Superior temporal gyrus (tissue), 1 donor: ENCODE measurements around the gene IFNGR2.
"Not testable (repeated sequence)": the region's sequence is repeated elsewhere in the genome, so short reads cannot be mapped to it uniquely, and the experiment has no call there.

Source experiments
- DNase-seq: peaks from one replicate; pipeline ENCODE4 v3.0.0-alpha.2; 2016; ENCODE audit errors: extremely low spot score

IFNGR2 gene

DNA sequence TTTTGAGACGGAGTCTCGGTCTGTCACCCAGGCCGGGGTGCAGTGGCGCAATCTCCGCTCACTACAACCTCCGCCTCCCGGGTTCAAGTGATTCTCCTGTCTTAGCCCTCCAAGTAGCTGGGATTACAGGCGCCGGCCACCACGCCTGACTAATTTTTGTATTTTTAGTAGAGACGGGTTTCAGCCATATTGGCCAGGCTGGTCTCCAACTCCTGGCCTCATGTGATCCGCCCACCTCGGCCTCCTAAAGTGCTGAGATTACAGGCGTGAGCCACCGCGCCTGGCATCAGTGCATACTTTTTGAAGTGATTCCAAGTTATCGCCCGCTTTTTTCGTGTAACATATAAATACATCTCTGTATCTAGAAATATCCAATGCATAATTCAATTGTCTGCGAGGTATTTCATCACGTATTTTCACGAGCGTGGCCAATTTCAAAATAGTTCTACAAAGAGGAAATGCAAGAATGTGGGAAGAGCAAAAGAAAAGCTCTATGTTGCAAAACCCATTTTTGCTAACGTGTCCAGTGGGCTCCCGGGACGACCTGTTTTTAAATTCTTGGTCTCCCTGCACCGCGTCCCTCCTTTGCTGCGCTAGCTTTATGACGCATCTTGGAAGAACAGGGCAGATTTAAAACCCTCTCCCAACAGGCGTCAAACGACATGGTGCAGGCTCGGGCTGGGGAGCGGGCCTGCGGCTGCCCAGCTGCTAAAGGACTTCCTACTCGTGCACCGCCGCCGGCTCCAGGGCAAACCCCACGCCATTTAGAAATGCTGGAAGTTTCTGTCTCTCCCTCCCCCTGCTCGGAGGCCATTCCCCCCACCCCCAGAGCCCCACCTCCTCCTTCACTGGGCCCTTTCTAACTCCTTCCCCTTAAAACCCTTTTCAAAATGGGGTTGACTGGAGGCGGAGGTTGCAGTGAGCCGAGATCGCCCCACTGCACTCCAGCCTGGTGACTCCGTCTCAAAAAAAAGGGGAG is 923 bp upstream of the IFNGR2 start:
- DNase-seq = peak; percentile 69

DNA sequence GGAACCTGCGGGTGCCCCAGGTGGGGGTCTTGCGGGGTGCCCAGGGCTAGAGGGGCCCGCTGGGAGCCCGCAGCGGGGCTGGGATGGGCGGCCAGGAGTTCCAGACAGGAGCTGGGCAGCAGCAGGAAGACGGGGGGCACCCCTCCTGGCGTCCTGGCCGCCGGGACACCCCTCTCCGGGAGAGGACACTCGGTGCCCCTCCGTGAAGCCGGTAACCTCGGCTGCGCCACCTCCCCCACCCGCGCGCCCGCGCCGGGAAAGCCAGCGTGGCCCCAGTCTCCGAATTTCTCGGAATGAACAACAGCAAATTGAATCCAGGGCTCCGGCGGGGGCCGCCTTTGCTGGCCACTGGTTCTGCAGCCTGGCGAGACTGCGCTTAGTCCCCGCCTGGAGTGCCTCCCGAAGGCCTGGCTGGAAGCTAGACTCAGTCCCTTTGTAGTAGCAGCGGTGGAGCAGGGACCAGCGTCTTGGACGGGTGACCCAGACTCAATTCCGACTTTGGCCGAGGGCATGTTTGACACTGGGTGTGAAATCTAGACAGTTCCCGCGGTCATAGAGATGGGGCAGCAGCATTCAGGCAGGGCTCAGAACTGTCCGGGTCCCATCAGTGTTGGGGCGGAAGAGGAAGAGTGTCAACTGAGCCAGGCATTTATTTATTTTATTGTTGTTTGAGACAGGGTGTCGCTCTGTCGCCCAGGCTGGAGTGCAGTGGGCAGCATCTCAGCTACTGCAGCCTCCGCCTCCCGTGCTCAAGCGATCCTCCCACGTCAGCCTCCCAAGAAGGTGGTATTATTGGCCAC is 773 bp downstream of the IFNGR2 start:
- DNase-seq = peak; percentile 61

- DNase-seq = no peak
Measured at GRCh38 chr21:33406493-33406892, 3.3 kb downstream of the IFNGR2 start.

DNA sequence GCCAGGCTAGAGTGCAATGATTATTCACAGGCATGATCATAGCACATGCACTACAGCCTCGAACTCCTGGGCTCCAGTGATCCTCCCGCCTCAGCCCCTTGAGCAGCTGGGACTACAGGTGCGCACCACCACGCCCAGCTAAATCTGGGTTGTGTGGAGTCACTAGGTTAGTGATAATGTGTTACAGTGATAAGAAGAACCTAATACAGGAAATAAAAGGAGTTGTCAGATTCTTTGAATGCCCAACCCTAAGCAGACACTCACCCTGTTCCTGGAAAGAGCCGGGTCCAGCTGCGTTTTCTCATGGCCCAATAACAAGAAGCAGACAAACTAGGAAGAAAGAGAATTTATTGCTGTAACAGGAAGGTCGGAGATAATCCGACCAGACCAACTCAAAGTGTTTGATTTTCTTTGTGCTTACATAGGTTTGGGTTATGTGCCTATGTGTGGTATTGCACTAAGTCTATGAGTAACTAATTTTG is 8.8 kb downstream of the IFNGR2 start:
- DNase-seq = no peak

DNA sequence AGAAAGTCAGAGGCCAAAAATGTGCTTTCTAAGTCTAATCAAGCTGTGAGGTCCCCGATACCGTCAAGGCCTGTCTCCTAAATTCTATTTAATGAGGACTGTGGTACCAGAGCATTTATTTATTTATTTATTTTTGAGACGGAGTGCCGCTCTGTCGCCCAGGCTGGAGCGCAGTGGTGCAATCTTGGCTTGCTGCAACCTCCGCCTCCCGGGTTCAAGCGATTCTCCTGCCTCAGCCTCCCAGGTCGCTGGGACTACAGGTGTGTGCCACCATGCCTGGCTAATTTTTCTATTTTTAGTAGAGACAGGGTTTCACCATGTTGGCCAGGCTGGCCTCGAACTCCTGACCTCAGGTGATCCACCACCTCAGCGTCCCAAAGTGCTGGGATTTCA is 9.2 kb downstream of the IFNGR2 start:
- DNase-seq = not testable (repeated sequence)

- DNase-seq = no peak
Measured at GRCh38 chr21:33412832-33413519, 9.8 kb downstream of the IFNGR2 start.

- no peak for DNase-seq
Measured at GRCh38 chr21:33414068-33414467, 10.9 kb downstream of the IFNGR2 start.

- no peak for DNase-seq
Measured at GRCh38 chr21:33414926-33415325, 11.7 kb downstream of the IFNGR2 start.

- no peak for DNase-seq
Measured at GRCh38 chr21:33418691-33419090, 15.5 kb downstream of the IFNGR2 start.

DNA sequence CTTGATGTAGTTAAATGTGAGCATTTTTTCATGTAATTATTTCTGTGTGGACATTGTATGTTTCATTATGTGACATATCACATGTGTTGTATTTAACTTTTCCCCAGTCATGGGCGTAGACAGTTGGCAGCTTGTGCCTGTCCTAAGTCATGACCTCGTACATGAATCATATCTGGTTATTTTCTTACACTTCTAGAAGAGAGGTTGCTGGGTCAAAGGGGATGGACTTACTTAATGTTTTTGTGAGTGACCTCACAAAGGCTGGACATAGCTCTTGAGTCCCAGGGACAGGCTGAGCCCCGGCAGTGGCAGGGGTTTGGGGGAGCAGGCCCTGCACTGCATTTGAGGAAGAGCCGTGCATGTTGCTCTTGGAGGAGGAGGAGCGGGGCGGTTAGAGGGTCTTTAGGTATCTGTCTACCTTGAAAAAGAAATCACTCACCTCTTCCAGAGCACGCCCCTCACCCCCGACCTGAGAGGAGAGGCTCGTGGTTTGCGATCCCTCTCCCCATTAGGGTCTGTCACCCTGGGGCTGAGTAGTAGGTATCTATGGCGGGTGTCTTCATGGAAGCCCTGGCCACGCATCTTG is 16.4 kb downstream of the IFNGR2 start:
- no peak for DNase-seq

GRCh38 chr21:33421713-33422393 is 18.6 kb downstream of the IFNGR2 start:
- DNase-seq = no peak

DNA sequence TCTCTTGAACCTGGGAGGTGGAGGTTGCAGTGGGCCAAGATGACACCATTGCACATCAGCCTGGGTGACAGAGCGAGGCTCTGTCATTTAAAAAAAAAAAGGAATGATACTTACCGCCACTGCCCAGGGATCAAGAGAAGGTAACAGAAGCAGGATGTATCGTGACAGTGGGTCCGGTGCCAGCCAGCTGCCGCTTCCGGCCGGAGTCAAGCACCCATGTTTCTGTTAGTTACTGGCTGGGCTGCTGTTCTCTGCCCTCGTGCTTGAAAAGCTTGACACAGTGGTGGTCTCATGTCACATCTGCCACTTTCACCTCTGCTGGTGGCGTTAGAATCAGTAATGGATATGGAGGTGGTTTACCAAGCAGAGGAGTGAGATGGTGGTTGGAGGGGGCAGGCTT is 21.0 kb downstream of the IFNGR2 start:
- no peak for DNase-seq

GRCh38 chr21:33425825-33426224 is 22.6 kb downstream of the IFNGR2 start:
- no peak for DNase-seq

DNA sequence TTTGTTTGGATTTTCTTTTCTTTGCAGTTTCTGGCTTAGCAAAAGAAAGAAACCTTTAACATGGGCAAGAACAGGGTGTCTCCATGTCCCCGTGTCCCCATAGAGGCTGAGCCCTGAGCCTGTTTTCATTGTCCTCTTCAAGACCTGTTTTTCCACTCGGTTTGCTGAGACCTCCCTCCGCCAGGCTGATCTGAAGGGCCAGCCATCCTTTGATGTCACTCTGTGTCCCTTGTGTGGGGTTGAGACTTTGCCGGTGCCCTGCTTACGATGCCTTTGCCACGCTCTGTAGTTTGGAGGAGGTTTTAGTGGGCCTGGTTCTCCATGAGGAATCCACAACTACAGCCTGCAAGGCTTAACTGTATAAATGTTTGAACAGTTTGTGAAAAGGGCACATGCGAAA is 23.8 kb downstream of the IFNGR2 start:
- no peak for DNase-seq

- DNase-seq = no peak
Measured at GRCh38 chr21:33428669-33429068, 25.5 kb downstream of the IFNGR2 start.

GRCh38 chr21:33430858-33431257 is 27.6 kb downstream of the IFNGR2 start:
- no peak for DNase-seq

- peak; percentile 30 for DNase-seq
Measured at GRCh38 chr21:33432496-33432895, 29.3 kb downstream of the IFNGR2 start.

DNA sequence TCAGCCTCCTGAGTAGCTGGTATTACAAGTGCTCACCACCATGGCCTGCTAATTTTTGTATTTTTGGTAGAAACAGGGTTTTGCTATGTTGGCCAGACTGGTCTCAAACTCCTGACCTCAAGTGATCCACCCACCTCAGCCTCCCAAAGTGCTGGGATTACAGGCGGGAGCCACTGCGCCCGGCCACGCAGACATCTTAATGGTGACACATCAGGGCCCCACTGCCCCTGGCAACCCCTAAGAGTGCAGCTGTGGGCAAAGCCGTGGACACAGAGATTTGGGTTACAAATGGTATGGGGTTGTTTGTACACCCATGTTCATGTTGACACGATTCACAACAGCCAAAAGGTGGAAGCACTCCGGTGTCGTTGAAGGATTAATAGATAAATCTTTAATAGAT is 29.8 kb downstream of the IFNGR2 start:
- DNase-seq = no peak

GRCh38 chr21:33433425-33434114 is 30.4 kb downstream of the IFNGR2 start:
- DNase-seq = no peak

DNA sequence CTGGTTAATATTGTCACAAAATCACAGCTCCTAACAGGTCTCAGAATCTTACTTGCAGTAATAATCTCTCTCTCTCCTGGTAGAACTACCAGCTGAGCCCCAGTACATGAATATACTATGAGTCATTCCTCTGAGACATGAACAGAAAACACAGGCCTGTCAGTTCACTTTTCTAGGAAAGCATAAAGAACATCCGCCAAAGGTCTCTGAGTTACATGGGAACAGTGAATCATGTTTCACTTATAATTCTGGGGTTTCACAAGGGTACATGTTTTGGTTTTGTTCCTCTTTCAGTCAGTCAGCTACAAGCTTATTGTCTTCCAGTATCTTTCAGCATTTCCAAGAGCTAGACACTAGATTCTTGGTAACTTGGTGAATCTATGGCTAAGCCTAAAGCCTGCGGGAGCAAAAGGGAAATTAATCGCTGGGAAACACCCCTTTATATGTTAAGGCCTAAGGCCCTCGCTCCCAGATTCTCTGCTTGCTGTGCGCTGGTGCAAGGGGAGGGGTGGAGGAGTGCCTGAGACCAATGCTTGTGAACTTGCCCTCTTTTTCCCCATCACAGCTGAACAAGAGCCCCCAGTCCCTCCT is 31.7 kb downstream of the IFNGR2 start:
- DNase-seq = peak; percentile 60
